Smooth muscle cell (in vitro differentiated cells): Measurements from ENCODE around the gene SCN5A. TPM values are rescaled to one million over a fixed set of nuclear protein-coding genes. Genes with fewer than 3 reads are reported as not detected.

Source experiments
- DNase-seq: peaks from one replicate; lab custom pipeline; 2025; ENCODE audit not compliant: unreplicated experiment; lab: John Stamatoyannopoulos, UW
- H2AFZ ChIP-seq: fragments of 200-600 bp; sonication (generic); 2 replicates; pipeline ENCODE4 v1.6.0; 2016; ENCODE audit warnings: antibody characterized with exemption, low read depth, mild to moderate bottlenecking
- H3F3A ChIP-seq: fragments of 200-600 bp; sonication (generic); 2 replicates; pipeline ENCODE4 v1.6.0; 2017; ENCODE audit warnings: antibody characterized with exemption, low read depth
- H3K27ac ChIP-seq: fragments of 200-600 bp; sonication (generic); 2 replicates; pipeline ENCODE4 v1.5.1; 2016; ENCODE audit warnings: low read depth, mild to moderate bottlenecking
- H3K27me3 ChIP-seq: fragments of 200-600 bp; sonication (generic); 2 replicates; pipeline ENCODE4 v1.6.1; 2016; ENCODE audit warnings: low read depth, mild to moderate bottlenecking
- H3K36me3 ChIP-seq: fragments of 200-600 bp; sonication (generic); 2 replicates; pipeline ENCODE4 v1.5.1; 2016; ENCODE audit warnings: low read depth
- H3K4me1 ChIP-seq: fragments of 200-600 bp; sonication (generic); 2 replicates; pipeline ENCODE4 v1.5.1; 2016; ENCODE audit warnings: low read depth
- H3K4me2 ChIP-seq: fragments of 200-600 bp; sonication (generic); 2 replicates; pipeline ENCODE4 v1.6.0; 2016; ENCODE audit warnings: mild to moderate bottlenecking
- H3K4me3 ChIP-seq: fragments of 200-600 bp; sonication (generic); 2 replicates; pipeline ENCODE4 v1.5.1; 2016; ENCODE audit warnings: mild to moderate bottlenecking
- H3K79me2 ChIP-seq: fragments of 200-600 bp; sonication (generic); 2 replicates; pipeline ENCODE4 v1.6.0; 2016; ENCODE audit warnings: low read depth, mild to moderate bottlenecking
- H3K9ac ChIP-seq: fragments of 200-600 bp; sonication (generic); 2 replicates; pipeline ENCODE4 v1.6.0; 2016; ENCODE audit warnings: low read depth
- H3K9me3 ChIP-seq: fragments of 200-600 bp; sonication (generic); replicated peaks from 2 replicates; pipeline ENCODE4 v1.5.1; 2016; ENCODE audit warnings: low read depth
- H4K20me1 ChIP-seq: fragments of 200-600 bp; sonication (generic); 2 replicates; pipeline ENCODE4 v1.6.0; 2016; ENCODE audit warnings: low read depth
- CTCF ChIP-seq: fragments of 200-600 bp; sonication (generic); IDR thresholded peaks from 2 replicates; pipeline ENCODE4 v1.5.1; 2017; ENCODE audit warnings: borderline replicate concordance, mild to moderate bottlenecking, antibody characterized with exemption; ENCODE audit not compliant: insufficient read depth, poor library complexity, severe bottlenecking
- WGBS: methylation state at CpG from one replicate; pipeline ENCODE4 v1.1.7; 2016; ENCODE audit warnings: low lambda C conversion rate; 5-methylcytosine and 5-hydroxymethylcytosine counted together
- polyA plus RNA-seq: library from polyadenylated mRNA; unstranded; fragments of >200 nt; fragmentation: Nextera tagmentation; extraction: Ambion mirVana; gene quantifications from 2 replicates; pipeline ENCODE4 v1.2.1, GENCODE V29; 2016
- total RNA-seq: library from RNA; depleted of rRNA; stranded (reverse); fragments of >200 nt; gene quantifications from 2 replicates; pipeline ENCODE4 v1.2.3, GENCODE V29; 2014

The SCN5A gene
- total and polyA plus RNA-seq, 2 experiments from 2014 or later: 0.93 to 3.4 TPM

GRCh38 chr3:38616658-38617057 lies 32.8 kb downstream of the SCN5A start:
- H3K79me2 ChIP-seq: no peaks in the 10 kb centered on the region
- no peaks in the 10 kb centered on the region for H3K36me3 ChIP-seq
- H3K9ac ChIP-seq: no peak overlapping the region
- no peak overlapping the region for H3K27ac ChIP-seq
- TF ChIP-seq CTCF: no peak
- no peak overlapping the region for H3K4me3 ChIP-seq
- no peak for DNase-seq
- no peaks in the 10 kb centered on the region for H3K4me1 ChIP-seq
- H3F3A ChIP-seq: no peaks in the 10 kb centered on the region
- no peak overlapping the region for H3K4me2 ChIP-seq
- H3K9me3 ChIP-seq: no peaks in the 10 kb centered on the region
- no peaks in the 10 kb centered on the region for H4K20me1 ChIP-seq
- no peak overlapping the region for H2AFZ ChIP-seq
- no peaks in the 10 kb centered on the region for H3K27me3 ChIP-seq
- WGBS: 52% methylated on average over 2 of the region's 2 CpGs

DNA sequence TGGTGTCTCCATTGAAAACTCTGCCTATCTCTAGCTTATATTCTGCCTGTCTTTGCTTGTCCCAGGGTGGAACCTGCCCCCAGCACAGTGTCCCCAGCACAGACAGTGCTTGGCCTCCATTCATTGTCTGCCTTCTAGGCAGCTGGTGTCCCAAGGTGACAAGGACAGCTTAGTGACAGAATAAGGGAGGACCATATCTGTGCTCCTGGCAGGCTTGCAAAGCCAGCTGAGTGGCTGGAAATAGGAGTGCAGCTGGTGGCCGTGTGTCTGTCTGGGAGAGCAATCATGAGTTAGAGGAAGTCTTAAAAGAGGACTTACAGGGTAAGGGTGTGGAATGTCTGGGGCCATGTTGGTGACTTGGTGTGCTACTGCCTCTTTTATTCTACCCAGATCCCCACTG lies 33.4 kb downstream of the SCN5A start:
- 68% methylated on average over 1 of the region's 1 CpG for WGBS
- DNase-seq: no peak

GRCh38 chr3:38614651-38615352 lies 34.7 kb downstream of the SCN5A start:
- Histone ChIP-seq H3K9ac (no peak overlapping the region), H3K27ac (no peak overlapping the region), H3K4me3 (no peak overlapping the region), H3F3A (no peaks in the 10 kb centered on the region), H2AFZ (no peak overlapping the region), H3K4me1 (no peaks in the 10 kb centered on the region), H4K20me1 (no peaks in the 10 kb centered on the region), H3K36me3 (no peaks in the 10 kb centered on the region), H3K9me3 (no peaks in the 10 kb centered on the region), H3K27me3 (no peaks in the 10 kb centered on the region), H3K79me2 (no peaks in the 10 kb centered on the region), H3K4me2 (no peak overlapping the region)
- no peak for DNase-seq
- TF ChIP-seq CTCF: no peak
- 90% methylated on average over 9 of the region's 9 CpGs for WGBS

More for the DNA sequence above, 33.4 kb downstream of the SCN5A start:
- no peaks in the 10 kb centered on the region for H3K9me3 ChIP-seq
- no peak overlapping the region for H3K4me3 ChIP-seq
- no peaks in the 10 kb centered on the region for H3K36me3 ChIP-seq
- H3K4me1 ChIP-seq: no peaks in the 10 kb centered on the region
- no peak overlapping the region for H3K27ac ChIP-seq
- H2AFZ ChIP-seq: no peak overlapping the region
- H3K4me2 ChIP-seq: no peak overlapping the region
- H4K20me1 ChIP-seq: no peaks in the 10 kb centered on the region
- no peak overlapping the region for H3K9ac ChIP-seq
- no peak for TF ChIP-seq CTCF
- H3K79me2 ChIP-seq: no peaks in the 10 kb centered on the region
- H3F3A ChIP-seq: no peaks in the 10 kb centered on the region
- no peaks in the 10 kb centered on the region for H3K27me3 ChIP-seq

GRCh38 chr3:38614091-38614490 lies 35.4 kb downstream of the SCN5A start:
- TF ChIP-seq CTCF: no peak
- Histone ChIP-seq H2AFZ (no peak overlapping the region), H3K27me3 (no peaks in the 10 kb centered on the region), H3K27ac (no peak overlapping the region), H3K9me3 (no peaks in the 10 kb centered on the region), H3K36me3 (no peaks in the 10 kb centered on the region), H4K20me1 (no peaks in the 10 kb centered on the region), H3K4me3 (no peak overlapping the region), H3F3A (no peaks in the 10 kb centered on the region), H3K4me2 (no peak overlapping the region), H3K4me1 (no peaks in the 10 kb centered on the region), H3K79me2 (no peaks in the 10 kb centered on the region), H3K9ac (no peak overlapping the region)
- 89% methylated on average over 7 of the region's 7 CpGs for WGBS
- no peak for DNase-seq
